HG03045 (cell line): ENCODE data around the gene TSEN54.
"Not testable (repeated sequence)": the region's sequence is repeated elsewhere in the genome, so short reads cannot be mapped to it uniquely, and the experiment has no call there.

Experiments used
- ATAC-seq: cut with Tn5 transposase; IDR thresholded peaks from one replicate; pipeline ENCODE4 v1.9.1; 2021; ENCODE audit warnings: mild to moderate bottlenecking, moderate library complexity; ENCODE audit not compliant: unreplicated experiment

The TSEN54 gene

DNA sequence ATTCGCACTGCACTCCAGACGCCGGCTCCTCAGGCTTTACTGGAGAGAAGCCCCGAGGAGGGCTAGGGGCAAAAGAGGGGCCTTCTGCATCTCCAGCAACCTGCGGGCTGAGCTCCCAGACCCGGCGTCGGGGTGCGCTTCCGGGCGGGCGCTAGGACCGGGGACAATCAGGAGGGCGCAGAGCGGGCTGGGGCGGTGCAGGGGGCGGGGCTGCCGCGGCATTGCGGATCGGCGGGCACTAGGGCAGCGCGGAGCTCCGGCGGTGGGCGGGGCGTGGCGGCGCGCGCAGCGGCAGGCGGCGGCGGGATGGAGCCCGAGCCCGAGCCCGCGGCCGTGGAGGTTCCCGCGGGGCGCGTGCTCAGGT lies at the start of gene TSEN54:
Gene TSEN54, plus strand, starts transcription at position 274 of the 364 bp plus-strand sequence. Its CDS starts 33 bp downstream, at position 307.
- ATAC-seq = peak; percentile 76

DNA sequence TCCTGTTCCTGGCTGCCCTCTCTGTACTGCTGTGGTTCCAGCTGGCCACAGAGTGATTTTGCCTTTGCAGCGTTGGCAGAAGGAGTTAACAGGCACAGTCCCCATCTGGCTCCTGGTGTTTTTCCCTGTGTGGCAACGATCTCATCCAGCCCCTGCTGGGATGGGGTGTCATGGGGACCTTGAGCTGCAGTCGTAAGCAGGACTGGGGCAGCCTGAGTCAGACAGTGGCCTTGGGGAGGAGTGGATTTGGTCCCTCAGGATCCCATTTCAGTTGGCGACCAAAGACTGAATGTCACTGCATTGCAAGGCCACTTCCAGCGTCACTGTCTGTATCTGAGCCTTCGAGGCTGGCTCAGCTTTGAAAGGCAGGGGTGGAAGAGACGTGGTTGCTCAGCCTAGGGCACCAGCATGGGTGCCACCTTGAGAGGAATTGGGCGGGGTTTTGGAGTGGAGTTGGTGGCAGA lies 48.0 kb upstream of the TSEN54 start:
- ATAC-seq = no peak

DNA sequence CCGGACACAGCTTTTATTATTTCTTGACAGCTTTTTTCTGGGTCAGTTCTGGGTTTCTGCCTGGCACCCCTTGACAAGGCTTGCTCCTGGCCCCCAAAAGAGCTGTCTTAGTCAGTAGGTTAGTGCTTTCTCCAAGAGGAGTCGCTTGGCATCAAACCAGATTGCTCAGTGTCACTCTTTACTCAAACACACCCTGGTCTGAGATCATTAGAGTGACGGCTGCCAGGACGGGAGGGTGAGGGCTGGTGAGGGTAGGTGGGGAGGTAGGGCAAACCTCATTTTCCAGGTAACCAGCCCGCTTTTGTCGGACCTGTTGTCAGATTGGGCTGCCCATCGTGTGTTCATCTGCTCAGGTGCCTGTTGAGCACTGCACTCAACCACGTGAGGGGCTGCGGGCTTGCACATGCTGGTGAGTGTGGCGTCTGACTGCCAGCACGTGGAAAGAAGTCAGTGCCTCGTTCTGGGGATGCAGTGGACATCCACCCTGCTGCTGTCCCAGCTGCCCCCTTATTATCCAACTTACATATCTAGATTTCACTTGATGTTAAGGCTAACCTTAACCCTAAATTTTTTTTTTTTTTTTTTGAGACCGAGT lies 47.5 kb upstream of the TSEN54 start:
- no peak for ATAC-seq

DNA sequence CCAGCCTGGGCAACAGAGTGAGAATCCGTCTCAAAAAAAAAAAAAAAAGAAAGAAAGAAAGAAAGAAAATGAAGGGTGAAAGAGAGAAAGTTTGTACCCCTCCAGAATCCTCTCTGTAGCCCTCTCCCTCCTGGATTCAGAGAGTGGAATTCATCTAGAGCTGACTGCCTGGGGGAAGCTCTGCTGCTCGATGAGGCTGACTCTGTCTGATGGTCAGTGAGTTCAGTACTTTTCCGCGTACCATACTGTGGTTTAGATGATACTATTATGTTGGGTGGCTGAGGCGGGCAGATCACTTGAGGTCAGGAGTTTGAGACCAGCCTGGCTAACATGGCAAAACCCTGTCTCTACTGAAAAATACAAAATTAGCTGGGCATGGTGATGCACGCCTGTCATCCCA lies 45.1 kb upstream of the TSEN54 start:
- ATAC-seq = no peak

DNA sequence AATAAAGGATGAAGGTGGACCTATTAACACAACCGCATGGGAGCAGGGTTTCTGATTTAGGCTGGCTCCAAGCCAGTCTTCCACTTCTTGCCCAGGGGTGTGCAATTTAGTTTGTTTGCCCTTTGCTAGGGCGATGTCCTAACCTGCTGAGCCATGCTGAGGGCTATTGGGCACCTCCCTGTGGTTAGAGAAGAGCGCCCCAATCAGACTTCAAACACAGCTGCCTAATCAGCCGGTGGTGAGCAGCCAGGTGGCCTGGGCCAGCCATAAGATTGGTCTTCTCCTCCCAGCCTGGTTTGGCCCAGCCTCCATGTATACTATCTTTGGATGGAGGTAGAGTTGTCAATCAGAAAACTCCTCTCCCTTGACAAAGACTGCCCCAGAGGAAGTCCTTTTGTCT lies 44.2 kb upstream of the TSEN54 start:
- ATAC-seq = no peak

DNA sequence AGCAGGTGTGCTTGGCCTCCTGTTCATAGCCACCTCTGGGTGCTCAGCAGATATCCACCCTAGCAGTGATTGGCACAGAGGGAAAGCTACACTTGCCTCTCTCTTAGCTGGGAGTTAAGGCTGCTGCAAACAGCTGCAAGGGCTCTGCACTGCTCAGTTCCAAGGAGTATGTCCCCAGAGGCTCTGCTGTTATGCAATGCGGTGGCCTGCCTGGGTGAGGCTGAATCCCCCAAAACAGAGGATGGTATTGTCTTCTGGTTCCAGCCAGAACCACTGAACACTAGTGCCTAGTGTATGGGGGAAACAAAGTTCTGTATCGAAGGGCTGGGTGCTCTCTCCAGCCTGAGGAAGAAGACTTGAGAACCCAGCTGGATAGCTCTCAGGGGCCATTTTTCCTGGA lies 43.1 kb upstream of the TSEN54 start:
- no peak for ATAC-seq

DNA sequence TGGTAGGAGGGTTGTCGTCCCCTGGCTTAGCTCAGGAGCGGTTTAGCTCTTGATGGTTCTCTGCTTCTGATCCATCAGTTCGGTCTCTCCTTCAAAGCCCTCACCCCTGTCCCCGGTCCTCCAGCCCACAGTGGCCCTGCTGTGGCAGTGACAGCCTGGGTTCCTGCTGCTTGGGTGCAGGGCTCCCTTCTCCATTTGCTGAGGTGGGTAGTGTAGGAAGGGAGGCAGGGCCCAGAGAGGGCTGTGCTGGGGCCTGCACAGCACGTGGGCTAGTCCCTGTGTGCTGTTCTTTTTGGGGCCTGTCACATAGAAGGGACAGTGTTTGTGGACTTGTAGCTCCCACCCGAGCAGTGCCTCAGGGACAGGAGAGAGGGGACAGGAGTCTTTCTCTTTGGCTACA lies 41.6 kb upstream of the TSEN54 start:
- ATAC-seq = no peak

DNA sequence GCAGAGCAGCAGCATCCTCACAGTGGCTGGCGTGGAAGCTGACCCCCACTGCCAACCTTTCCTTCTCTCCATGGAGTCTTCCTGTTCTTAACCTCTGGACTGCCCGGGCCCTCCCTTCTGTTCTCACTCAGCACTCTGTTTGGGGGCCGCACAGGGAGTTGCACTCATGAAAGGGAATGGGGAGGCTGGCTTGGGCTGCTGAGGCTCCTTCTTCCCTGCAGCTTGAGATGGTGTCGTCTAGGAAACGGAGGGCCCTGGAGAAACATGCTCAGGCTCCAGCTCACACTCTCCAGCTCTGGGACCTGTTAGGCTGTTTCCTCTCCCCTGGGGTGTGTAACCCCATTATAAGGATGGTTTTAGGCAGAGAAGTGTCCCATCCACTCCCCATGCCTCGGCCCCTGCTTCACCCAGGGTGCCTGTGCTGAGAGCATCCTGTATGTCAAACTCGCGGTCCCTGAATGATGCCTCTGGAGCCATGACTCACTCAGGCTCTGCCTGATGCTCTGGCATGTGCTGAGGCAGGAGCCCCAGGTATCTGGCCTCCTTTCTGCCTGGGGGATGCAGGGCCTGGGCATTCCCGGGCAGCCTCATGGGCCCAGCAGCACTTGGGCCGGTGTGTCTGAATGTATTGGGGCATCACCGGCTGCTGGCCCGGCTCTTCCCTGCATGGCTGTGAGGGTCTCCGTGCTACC lies 41.0 kb upstream of the TSEN54 start:
- ATAC-seq = no peak

DNA sequence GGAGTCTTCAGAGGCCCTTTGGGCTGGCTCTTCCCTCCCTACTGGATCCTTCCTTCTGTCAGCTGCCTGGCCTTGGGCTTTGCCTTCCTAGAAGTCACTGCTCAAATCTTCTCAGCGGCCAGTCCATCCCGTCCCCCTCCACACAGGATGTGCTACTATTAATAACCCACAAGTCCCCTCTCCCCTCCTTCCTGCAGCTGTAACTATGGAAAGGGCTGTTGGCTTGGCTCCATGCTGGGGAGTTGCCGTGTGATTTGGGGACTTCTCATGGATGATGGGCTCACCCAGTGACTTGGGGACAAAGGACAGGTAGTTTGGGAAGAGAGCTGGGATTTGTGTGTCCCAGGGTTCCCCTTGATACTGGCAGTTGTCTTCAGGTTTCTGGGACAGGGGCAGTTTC lies 40.5 kb upstream of the TSEN54 start:
- no peak for ATAC-seq

DNA sequence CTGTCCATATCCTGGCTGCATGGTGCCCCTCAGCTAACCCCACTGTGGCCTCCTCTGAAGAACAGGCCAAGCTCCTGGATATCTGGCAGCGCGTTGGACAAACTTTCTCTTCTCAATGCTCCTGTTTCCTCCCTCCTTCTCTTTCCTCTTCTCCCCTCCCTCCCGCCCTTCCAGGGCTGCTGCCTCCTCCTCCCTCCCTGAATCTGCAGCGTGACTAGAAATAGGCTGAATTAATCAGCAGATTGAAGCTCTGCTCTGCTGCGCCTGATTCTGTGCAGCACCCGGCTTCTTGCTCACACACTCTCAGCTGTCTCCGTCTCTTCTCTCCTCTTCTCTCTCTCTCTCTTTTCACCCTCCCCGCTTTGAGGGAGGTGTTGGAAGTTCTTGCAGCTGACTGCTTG lies 40.1 kb upstream of the TSEN54 start:
- no peak for ATAC-seq

DNA sequence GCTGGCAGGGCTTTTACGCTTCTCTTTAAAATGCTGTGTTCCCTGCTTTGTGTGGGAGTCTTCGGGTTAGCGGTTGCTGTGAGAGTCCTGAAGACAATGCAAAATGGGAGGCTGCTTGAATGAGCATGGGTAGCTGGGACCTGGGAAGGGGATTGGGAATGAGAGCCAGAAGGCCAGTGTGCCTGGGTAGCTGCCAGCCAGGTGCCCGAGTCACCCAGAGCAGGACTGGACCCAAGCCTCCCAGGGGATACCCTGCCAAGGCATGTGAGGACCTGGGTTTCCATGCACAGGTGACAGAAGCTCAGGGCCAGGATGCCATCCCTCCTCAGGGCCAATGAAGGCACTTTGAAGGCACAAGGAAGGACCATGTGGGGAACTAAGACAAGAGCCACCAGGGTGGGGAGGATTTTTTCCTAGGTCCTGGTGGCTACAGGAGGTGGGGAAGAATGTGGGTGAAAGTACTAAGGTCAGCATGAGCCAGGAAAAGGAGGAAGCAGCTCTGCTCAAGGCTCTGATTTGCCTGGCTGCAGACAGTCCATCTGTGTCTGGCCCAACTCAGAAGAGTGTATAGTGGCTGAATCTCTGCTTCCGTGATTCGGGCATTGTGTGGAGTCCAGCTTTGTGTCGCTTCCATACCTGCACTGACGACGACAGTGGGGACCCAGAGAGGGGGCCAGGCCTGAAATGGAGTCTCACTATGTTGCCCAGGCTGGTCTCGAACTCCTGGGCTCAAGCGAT lies 39.4 kb upstream of the TSEN54 start:
- ATAC-seq = no peak

DNA sequence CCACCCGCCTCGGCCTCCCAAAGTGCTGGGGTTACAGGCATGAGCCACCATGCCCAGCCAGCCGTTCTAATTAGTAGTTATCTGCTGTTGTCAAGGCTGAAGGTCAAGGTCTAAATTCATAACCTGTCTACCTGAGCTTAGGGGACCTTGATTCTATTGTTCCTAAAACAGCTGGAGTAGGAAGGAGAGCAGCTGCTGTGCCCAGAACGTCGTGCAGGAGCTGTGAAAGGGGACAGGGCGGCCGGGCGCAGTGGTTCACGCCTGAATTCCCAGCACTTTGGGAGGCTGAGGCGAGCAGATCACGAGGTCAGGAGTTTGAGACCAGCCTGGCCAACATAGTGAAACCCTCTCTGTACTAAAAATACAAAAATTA lies 38.9 kb upstream of the TSEN54 start:
- ATAC-seq = not testable (repeated sequence)

DNA sequence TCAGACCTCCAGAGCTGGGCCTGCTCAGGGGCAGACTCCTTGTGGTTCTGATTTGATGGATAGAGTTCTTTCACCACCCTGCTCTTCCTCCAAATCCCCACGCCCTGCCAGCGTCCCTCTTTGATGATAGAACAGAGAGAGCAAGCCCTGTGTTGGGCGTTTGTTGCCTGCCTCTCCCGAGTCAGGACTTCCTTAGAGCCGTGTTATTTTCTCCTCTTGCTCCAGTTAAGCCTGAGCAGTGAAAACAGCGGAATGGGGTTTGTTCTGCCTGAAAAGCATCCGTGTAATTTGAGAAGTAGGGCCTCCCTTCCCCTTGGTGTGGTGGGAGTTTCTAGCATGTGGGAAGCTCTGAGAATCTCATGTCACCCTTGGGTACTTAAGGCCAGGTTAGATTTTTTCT lies 37.8 kb upstream of the TSEN54 start:
- ATAC-seq = no peak

DNA sequence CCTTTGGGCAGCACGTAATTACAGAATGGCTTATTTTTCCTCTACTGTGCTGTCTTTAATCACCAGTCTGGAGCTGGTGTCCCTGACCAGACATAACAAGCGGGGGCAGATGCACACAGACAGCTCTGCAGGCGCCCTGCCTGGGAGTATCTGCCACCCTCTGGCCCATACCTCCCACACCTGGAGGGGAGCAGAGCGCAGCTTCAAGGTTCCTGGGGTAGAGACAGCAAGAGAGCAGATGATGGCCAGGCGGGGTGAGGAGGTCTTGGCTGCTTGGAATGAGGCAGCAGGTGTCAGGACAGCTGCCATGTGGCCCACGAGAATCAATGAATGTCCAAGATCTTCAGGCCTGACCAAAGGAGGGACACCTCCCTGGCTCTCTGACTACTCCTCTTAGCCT lies 36.0 kb upstream of the TSEN54 start:
- no peak for ATAC-seq

DNA sequence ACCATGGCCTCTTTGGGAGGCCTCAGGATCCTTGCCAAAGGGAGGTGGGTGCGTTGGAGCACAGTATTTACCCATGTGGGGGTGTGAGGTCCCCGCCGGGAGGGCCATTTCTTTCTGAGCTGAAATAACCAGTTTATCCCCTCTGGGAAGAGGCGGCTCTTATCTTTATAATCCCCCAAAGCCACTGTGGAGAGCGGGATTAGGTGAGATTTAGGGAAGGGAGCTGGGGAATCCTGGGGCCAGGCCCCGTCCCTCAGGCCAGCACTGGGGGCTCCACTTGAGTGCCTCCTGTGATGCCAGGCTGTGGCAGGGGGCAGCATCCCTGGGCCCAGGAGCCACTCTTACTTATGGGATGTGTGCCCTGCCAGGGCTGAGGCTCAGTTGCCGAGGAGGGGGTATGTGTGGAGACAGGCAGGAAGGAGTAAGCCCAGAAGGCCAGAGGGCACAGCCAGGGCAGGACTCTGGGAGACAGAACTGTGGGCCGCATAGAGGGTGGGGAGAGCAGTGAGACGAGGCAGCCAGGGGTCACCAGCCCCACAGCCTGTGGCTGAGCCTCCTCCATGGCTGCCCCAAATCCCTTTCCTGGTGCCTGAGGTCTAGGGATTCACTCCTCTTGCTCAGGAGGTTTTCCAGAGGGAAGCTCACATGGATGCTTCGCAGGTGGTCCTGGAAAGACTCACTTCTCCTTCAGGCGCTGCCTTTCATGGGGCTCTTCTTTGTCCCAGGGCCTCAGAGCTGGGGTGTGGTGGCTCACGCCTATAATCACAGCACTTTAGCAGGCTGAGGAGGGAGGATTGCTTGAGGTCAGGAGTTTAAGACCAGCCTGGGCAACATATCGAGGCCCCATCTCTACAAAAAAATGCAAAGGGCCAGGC lies 34.9 kb upstream of the TSEN54 start:
- no peak for ATAC-seq

DNA sequence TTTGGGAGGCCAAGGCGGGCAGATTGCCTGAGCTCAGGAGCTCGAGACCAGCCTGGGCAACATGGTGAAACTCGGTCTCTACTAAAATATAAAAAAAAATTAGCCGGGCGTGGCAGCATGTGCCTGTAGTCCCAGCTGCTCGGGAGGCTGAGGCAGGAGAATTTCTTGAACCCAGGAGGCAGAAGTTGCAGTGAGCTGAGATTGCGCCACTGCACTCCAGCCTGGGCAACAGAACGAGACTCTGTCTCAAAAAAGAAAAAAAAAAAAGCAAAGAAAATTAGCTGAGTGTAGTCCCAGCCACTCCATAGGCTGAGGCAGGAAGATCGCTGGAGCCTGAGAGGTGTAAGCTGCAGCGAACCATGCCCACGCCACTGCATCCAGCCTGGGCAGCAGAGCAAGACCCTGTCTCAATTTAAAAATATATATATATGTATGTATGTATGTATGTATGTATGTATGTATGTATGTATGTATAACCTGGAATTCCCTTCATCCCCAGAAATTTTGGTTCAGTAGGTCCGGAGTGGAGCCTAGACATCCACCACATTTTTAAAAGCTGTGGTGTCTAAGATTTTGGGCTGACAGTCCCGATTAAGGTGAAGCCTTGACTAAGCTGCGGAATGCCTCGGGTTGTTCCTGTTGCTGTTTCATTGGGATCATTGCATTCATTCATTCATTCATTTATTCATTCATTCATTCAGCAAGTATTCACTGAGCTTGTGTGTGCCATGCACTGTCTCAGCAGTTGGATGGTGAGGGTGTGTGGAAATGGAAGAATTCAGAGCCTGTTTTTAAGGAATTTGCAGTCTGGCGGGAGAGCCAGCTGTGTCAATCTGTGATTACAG lies 34.0 kb upstream of the TSEN54 start:
- ATAC-seq = no peak

DNA sequence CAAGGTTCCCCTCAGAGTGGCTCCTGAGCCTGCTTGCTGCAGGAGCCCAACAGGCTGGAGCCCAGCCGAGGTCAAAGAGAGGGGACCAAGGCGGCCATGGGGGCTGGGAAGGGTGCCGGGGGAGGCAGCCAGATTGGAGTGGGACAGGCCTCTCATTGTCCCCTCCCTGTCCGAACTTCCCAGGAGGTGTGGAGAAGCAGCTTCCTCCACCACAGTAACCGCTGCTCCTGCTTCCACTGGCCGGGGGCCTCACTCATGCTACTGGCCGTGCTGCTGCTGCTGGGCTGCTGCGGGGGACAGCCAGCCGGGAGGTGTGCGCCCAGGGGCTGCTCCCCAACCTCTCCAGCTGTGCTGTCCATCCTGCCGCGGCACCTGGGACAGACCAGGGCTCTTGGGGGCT lies 30.6 kb upstream of the TSEN54 start:
- no peak for ATAC-seq

DNA sequence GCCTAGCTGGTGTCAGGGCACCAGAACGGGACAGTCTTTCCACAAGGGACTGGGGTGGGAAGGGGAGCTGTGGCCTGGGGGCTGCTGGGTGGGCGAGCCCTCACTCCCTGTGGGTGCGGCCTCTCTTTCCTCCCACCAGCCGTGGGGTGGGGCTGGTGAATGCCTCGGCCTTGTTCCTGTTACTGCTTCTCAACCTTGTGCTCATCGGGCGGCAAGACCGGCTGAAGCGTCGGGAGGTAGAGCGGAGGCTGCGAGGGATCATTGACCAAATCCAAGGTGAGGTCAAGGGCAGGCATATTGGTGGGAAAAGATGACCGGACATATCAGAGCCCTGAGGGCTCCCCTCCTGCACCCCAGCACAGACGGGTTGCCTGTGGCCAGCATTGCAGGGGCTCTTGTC lies 30.2 kb upstream of the TSEN54 start:
- no peak for ATAC-seq

DNA sequence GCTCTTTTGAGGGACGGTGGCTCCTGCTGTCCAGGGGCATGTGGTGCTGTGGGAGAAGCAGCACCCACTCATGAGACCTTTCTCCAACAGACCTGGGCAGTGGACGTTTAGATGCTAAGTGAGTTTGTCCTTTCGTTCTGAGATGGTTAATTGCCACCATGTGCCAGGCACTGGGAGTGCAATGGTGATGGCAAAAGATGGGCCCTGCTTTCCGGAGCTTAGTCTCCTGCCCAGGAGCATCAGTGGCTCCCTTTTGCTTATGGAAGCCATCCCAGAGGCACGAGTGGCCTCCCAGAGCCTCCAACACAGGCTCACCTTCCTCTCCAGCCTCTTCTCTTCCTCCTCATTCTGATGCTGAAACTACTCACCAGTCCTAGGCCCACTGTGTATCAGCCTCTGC lies 29.4 kb upstream of the TSEN54 start:
- no peak for ATAC-seq

DNA sequence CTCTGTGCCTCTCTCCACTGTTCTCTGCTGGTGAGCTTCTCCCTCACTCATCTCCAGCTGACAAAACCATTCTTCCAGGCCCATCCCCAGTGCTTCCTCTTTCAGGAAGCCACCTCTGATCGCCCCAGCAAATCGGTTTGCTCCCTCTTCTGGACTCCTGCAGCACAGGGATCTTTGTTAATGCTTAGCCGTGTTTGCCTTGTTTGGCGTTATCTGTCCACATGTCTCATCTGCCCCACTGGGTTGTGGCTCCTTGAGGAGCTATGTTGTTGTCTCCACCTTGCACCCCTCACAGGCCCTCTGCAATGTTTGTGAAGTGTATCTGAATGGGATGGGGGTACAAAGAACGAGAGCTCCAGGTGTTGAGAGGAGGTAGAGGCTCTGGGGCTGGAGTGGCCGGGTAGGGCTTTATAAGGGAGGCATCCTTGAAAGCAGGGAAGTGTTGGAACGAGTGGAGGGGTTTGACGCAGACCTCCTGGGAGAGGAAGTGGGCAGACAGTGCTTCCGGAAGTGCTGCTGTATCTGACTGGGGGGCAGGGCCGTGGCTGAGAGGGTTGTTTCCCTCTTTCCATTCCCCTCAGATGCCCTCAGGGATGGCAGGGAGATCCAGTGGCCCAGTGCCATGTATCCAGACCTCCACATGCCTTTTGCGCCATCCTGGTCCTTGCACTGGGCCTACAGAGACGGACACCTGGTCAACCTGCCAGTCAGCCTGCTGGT lies 28.8 kb upstream of the TSEN54 start:
- no peak for ATAC-seq
